Measurements from ENCODE around the gene SYN1. TPM values are rescaled to one million over a fixed set of nuclear protein-coding genes. Genes with fewer than 3 reads are reported as not detected.

Gene SYN1
- total RNA-seq, 1 donor from 2014 or later: 0.26 TPM

DNA sequence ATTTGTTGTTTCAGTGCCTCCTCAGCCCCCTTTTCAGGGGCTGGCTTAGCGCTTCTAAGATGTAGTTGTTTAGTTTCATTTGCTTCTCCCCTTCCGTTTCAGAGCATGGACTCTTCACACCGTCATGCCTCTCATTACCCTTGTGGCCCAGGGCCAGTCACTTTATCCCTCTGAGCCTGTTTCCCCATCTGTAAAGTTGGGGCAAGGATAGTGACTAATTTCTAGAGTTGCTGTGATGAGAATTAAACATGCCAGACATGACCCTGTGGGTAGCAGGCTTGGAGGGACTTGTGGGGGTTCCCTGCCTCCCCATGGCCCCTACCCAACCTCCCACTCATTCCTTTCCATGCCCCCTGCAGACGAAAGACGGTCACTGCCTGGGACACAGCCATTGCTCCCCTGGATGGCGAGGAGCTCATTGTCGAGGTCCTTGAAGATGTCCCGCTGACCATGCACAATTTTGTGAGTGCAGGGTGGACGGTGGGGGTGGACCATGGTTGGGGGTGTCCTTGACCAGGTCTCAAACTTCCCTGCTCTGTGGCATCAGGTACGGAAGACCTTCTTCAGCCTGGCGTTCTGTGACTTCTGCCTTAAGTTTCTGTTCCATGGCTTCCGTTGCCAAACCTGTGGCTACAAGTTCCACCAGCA, 55.1 kb downstream of the SYN1 start:
- no peak overlapping the region for H3K4me3 ChIP-seq (ENCODE audit: low read depth, low read length)
- no peaks in the 10 kb centered on the region for H3K27me3 ChIP-seq (ENCODE audit: control insufficient read depth, insufficient read depth, low read length)
- DNase-seq (ENCODE audit: low read depth) (no peak), FAIRE-seq (no peak)
- peaks cover 8% of the 10 kb centered on the region for H3K36me3 ChIP-seq (ENCODE audit: control insufficient read depth, insufficient read depth, low read length)
- TF ChIP-seq, protein P1, sequence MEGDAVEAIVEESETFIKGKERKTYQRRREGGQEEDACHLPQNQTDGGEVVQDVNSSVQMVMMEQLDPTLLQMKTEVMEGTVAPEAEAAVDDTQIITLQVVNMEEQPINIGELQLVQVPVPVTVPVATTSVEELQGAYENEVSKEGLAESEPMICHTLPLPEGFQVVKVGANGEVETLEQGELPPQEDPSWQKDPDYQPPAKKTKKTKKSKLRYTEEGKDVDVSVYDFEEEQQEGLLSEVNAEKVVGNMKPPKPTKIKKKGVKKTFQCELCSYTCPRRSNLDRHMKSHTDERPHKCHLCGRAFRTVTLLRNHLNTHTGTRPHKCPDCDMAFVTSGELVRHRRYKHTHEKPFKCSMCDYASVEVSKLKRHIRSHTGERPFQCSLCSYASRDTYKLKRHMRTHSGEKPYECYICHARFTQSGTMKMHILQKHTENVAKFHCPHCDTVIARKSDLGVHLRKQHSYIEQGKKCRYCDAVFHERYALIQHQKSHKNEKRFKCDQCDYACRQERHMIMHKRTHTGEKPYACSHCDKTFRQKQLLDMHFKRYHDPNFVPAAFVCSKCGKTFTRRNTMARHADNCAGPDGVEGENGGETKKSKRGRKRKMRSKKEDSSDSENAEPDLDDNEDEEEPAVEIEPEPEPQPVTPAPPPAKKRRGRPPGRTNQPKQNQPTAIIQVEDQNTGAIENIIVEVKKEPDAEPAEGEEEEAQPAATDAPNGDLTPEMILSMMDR (IDR thresholded peaks at IDR 0.05; ENCODE audit: insufficient read depth, low read length, severe bottlenecking): no peak

DNA sequence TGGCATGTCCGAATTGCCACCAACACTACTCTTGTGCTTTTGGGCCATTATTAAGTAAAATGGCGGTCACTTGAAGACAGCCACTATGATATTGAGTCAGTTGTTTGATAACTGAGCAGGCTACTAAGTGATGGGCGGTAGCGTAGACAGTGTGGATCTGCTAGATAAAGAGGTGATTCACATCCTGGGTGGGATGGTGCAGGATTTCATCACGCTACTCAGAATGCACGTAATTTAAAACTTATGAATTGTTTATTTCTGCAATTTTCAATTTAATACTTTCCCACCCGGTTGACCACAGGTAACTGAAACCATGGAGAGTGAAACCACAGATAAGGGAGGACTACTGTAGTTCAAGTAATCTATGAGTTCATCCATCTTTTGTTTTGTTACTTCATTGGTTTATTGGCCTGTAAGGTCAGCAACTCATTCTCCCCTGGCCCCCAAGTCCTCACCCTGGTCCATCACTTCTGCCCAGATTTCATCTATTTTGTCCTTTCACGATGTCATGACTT, 55.8 kb downstream of the SYN1 start:
- Histone ChIP-seq H3K36me3 (ENCODE audit: control insufficient read depth, insufficient read depth, low read length) (peaks cover 8% of the 10 kb centered on the region), H3K27me3 (ENCODE audit: control insufficient read depth, insufficient read depth, low read length) (no peaks in the 10 kb centered on the region), H3K4me3 (ENCODE audit: low read depth, low read length) (no peak overlapping the region)
- FAIRE-seq (no peak), DNase-seq (ENCODE audit: low read depth) (peak; percentile 67)
- TF ChIP-seq, protein P1 (IDR thresholded peaks at IDR 0.05; ENCODE audit: insufficient read depth, low read length, severe bottlenecking): no peak

DNA sequence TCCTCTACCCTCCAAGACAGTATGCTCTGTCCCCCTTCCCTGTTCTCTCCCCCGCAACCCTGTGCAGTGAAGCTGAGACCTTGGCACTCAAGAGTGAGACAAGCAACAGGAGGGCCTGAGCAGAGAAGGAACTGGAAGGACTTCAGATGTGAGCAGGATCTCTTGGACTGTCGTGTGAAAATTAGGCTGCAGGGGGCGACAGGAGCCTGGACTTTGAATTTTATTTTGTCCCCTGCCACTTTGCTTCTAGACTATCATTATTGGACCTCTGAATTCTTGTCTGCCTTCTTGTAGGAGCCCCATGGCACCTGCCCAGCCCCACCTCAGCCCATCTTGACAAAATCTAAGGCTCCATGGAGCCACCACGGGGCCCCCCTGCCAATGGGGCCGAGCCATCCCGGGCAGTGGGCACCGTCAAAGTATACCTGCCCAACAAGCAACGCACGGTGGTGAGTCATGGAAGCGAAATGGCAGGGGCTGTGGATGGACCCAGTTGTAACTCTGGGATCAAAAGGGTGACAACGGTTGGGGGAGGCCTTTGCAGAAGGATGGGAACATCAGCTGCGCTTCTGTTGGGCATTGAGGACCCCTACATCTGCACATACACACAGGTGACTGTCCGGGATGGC, 56.9 kb downstream of the SYN1 start:
- Histone ChIP-seq H3K27me3 (ENCODE audit: control insufficient read depth, insufficient read depth, low read length) (no peaks in the 10 kb centered on the region), H3K36me3 (ENCODE audit: control insufficient read depth, insufficient read depth, low read length) (peaks cover 8% of the 10 kb centered on the region), H3K4me3 (ENCODE audit: low read depth, low read length) (no peak overlapping the region)
- no peak for DNase-seq (ENCODE audit: low read depth)
- no peak for FAIRE-seq
- TF ChIP-seq, protein P1 (IDR thresholded peaks at IDR 0.05; ENCODE audit: insufficient read depth, low read length, severe bottlenecking): peak; percentile 45

DNA sequence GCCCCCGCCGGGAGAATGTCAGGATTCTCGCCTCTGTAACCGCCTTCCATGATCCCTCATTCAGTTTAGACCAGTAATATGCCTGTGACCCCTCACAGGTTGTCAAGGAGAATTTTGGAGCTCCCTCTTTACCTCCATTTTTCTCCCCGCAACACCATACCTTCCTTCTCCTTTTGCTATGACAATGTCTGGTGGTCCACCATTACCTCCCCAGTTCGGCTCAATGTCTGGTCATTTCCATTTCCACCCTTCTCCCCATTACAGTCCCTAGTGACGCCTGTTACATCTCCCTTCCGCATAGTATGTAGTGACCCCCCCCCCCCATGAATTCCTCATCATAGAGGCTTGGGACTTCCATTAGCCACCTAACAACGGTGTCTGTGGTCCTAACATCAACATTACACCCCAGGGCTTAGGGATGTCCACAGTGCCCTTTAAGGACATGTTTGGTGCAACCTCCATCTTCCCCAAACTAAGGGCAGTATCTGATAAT, 58.0 kb downstream of the SYN1 start:
- Histone ChIP-seq H3K4me3 (ENCODE audit: low read depth, low read length) (peak overlapping the region; percentile 49), H3K27me3 (ENCODE audit: control insufficient read depth, insufficient read depth, low read length) (no peaks in the 10 kb centered on the region), H3K36me3 (ENCODE audit: control insufficient read depth, insufficient read depth, low read length) (peaks cover 6% of the 10 kb centered on the region)
- TF ChIP-seq, protein P1 (IDR thresholded peaks at IDR 0.05; ENCODE audit: insufficient read depth, low read length, severe bottlenecking): no peak
- FAIRE-seq: no peak
- DNase-seq (ENCODE audit: low read depth): no peak

DNA sequence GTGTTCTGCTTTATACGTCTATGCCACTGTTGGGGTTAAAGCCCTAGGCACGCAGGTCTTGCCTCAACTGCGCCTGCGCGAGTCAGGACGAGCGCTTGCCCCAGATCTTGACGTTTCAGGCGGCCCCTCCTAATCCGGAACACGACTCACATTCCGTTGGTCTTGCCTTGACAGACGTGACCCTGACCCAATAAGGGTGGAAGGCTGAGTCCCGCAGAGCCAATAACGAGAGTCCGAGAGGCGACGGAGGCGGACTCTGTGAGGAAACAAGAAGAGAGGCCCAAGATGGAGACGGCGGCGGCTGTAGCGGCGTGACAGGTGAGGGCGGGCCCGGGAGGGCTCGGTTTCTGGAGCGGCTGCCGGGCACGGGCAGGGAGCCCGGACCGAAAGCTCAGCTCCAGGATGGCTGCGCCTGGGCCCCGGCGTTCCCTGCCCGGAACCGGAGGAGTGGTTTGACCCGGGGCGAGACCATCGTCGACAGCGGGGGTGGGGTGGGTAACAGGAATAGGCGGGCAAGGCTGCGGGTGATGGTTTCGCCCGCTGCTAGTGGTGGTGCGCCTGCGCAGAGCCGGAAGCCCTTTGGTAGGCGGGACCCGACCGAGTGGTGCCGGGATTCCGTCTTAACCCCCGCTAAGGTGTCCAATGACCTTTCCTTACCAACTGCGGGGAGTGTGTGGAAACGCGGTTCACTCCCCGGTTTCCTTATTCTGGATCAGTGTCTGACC, 58.6 kb downstream of the SYN1 start, which contains the start of gene ARAF:
Gene ARAF, plus strand, starts transcription at position 272 of the 725 bp plus-strand sequence. CDS start 1,763 bp downstream, outside the sequence.
- no peak for FAIRE-seq
- no peaks in the 10 kb centered on the region for H3K27me3 ChIP-seq (ENCODE audit: control insufficient read depth, insufficient read depth, low read length)
- H3K4me3 ChIP-seq (ENCODE audit: low read depth, low read length): peak within 1 kb of the TSS; percentile 49
- H3K36me3 ChIP-seq (ENCODE audit: control insufficient read depth, insufficient read depth, low read length): peaks cover 4% of the 10 kb centered on the region
- DNase-seq (ENCODE audit: low read depth): peak; percentile 94
- TF ChIP-seq, protein P1 (IDR thresholded peaks at IDR 0.05; ENCODE audit: insufficient read depth, low read length, severe bottlenecking): no peak
